Ishikawa (cell line): ENCODE measurements around the gene ITIH6.

Experiments used
- CEBPB ChIP-seq: IDR thresholded peaks from 2 replicates; pipeline ENCODE4 v1.6.1; 2012
- CREB1 ChIP-seq: IDR thresholded peaks from 2 replicates; pipeline ENCODE4 v1.6.1; 2012; ENCODE audit warnings: low read depth
- EGR1 ChIP-seq: IDR thresholded peaks from 2 replicates; pipeline ENCODE4 v1.6.1; 2012
- EP300 ChIP-seq: IDR thresholded peaks from 2 replicates; pipeline ENCODE4 v1.6.1; 2012; ENCODE audit warnings: borderline replicate concordance
- FOXM1 ChIP-seq: IDR thresholded peaks from 2 replicates; pipeline ENCODE4 v1.6.1; 2012; ENCODE audit warnings: low read depth, borderline replicate concordance
- MAX ChIP-seq: IDR thresholded peaks from 2 replicates; pipeline ENCODE4 v1.6.1; 2012
- NFIC ChIP-seq: IDR thresholded peaks from 2 replicates; pipeline ENCODE4 v1.6.1; 2012
- RAD21 ChIP-seq: IDR thresholded peaks from 2 replicates; pipeline ENCODE4 v1.6.1; 2012; ENCODE audit warnings: low read depth
- REST ChIP-seq: IDR thresholded peaks from 2 replicates; pipeline ENCODE4 v1.6.1; 2012; ENCODE audit warnings: low read depth, mild to moderate bottlenecking
- TAF1 ChIP-seq: IDR thresholded peaks from 2 replicates; pipeline ENCODE4 v1.6.1; 2012; ENCODE audit warnings: low read depth, mild to moderate bottlenecking
- TCF12 ChIP-seq: IDR thresholded peaks from 2 replicates; pipeline ENCODE4 v1.6.1; 2012; ENCODE audit warnings: low read depth
- TEAD4 ChIP-seq: IDR thresholded peaks from 2 replicates; pipeline ENCODE4 v1.6.1; 2012
- YY1 ChIP-seq: IDR thresholded peaks from 2 replicates; pipeline ENCODE4 v1.6.1; 2012; ENCODE audit warnings: low read depth
- ZBTB7A ChIP-seq: IDR thresholded peaks from 2 replicates; pipeline ENCODE4 v1.6.1; 2012; ENCODE audit warnings: low read depth
- TF ChIP-seq, protein P1 (sequence below): IDR thresholded peaks from 2 replicates; pipeline ENCODE4 v1.6.1; 2012

The ITIH6 gene

DNA sequence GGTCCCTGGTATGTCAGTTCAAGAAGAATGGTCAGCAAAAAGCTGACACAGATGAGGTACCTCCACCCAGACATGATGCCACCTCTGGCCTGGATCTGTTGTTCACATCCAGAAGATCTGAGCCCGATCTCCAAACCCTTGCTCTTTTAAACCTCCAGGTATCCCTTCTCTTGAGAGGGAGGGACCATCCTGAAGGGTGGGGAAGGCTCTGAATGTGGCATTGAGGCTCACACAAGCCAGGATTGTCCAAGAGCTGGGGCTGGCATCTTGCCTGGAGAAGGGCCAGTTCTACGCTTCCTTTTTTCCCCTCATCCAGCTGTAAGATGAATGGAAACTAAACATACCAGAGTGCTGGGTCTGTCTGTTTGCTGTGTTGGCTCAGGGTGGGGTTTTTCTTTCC lies at the start of gene ITIH6:
Gene ITIH6, minus strand, starts transcription at position 119 of the 400 bp plus-strand sequence. Its CDS starts 45 bp downstream, at position 74.
- TF ChIP-seq REST = no peak
- no peak for TF ChIP-seq EGR1
- no peak for TF ChIP-seq RAD21
- TF ChIP-seq TEAD4 = no peak
- TF ChIP-seq CREB1 = no peak
- no peak for TF ChIP-seq ZBTB7A
- TF ChIP-seq, protein P1, sequence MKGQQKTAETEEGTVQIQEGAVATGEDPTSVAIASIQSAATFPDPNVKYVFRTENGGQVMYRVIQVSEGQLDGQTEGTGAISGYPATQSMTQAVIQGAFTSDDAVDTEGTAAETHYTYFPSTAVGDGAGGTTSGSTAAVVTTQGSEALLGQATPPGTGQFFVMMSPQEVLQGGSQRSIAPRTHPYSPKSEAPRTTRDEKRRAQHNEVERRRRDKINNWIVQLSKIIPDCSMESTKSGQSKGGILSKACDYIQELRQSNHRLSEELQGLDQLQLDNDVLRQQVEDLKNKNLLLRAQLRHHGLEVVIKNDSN = no peak
- TF ChIP-seq CEBPB = no peak
- no peak for TF ChIP-seq NFIC
- TF ChIP-seq TCF12 = no peak
- no peak for TF ChIP-seq EP300
- TF ChIP-seq FOXM1 = no peak
- TF ChIP-seq YY1 = no peak
- TF ChIP-seq MAX = no peak

- TF ChIP-seq FOXM1 (no peak), TCF12 (no peak), RAD21 (no peak), NFIC (no peak), TEAD4 (no peak), TAF1 (no peak), CREB1 (no peak), YY1 (no peak), EP300 (no peak), CEBPB (no peak), MAX (no peak), ZBTB7A (no peak)
- TF ChIP-seq, protein P1 = no peak
Measured at GRCh38 chrX:54843050-54843449, 45.0 kb upstream of the ITIH6 start.

GRCh38 chrX:54842607-54843006 lies 44.6 kb upstream of the ITIH6 start:
- TF ChIP-seq ZBTB7A (no peak), REST (no peak), EP300 (no peak), MAX (no peak), NFIC (no peak), TAF1 (no peak), RAD21 (no peak), TEAD4 (no peak), YY1 (no peak), TCF12 (no peak)
- TF ChIP-seq, protein P1 = no peak

- no peak for TF ChIP-seq REST
- TF ChIP-seq YY1 = no peak
- no peak for TF ChIP-seq TEAD4
- no peak for TF ChIP-seq FOXM1
- TF ChIP-seq CEBPB = no peak
- TF ChIP-seq NFIC = no peak
- no peak for TF ChIP-seq EP300
- no peak for TF ChIP-seq TAF1
- TF ChIP-seq EGR1 = no peak
- TF ChIP-seq, protein P1 = no peak
- no peak for TF ChIP-seq RAD21
- no peak for TF ChIP-seq MAX
- no peak for TF ChIP-seq TCF12
- no peak for TF ChIP-seq CREB1
- TF ChIP-seq ZBTB7A = no peak
Measured at GRCh38 chrX:54838583-54838982, 40.5 kb upstream of the ITIH6 start.
